K562 (cell line): ENCODE measurements around the gene MROH8. TPM values are rescaled to one million over a fixed set of nuclear protein-coding genes. Genes with fewer than 3 reads are reported as not detected.

Experiments used
- ATF4 ChIP-seq: fragments of 450-650 bp; formaldehyde crosslinking; IDR thresholded peaks from 2 replicates; pipeline ENCODE4 v1.4.0; 2022; ENCODE audit warnings: mild to moderate bottlenecking, moderate library complexity
- HDAC2 ChIP-seq: fragments of 450-650 bp; IDR thresholded peaks from 2 replicates; pipeline ENCODE4 v1.6.1; 2016; ENCODE audit warnings: mild to moderate bottlenecking
- HNRNPH1 ChIP-seq: fragments of 200-400 bp; formaldehyde crosslinking; optimal IDR thresholded peaks from 2 replicates; pipeline ENCODE3; 2017; ENCODE audit warnings: low read depth, mild to moderate bottlenecking, low read length, moderate library complexity
- JUN ChIP-seq, 2 experiments: sonication (generic) in 1 of 2; formaldehyde crosslinking in 1 of 2; IDR thresholded peaks; 2 replicates each; pipeline versions ENCODE4 v1.6.1 to v1.8.0; 2012 to 2022; ENCODE audit warnings: borderline replicate concordance in 2 of 2, mild to moderate bottlenecking in 2 of 2, improper control_type of control experiment in 1 of 2, low read depth in 1 of 2, low read length in 1 of 2, missing genetic modification reagents in 1 of 2
- MAFG ChIP-seq: fragments of 450-650 bp; conservative IDR thresholded peaks from 2 replicates; pipeline ENCODE4 v1.6.1; 2016; ENCODE audit warnings: missing genetic modification characterization, missing compliant biosample characterization
- MTA1 ChIP-seq: fragments of 450-650 bp; IDR thresholded peaks from 2 replicates; pipeline ENCODE4 v1.6.1; 2017; ENCODE audit warnings: borderline replicate concordance
- POLR2B ChIP-seq: fragments of 450-650 bp; IDR thresholded peaks from 2 replicates; pipeline ENCODE4 v1.6.1; 2018; ENCODE audit warnings: low read depth; ENCODE audit not compliant: partially characterized antibody
- SRSF9 ChIP-seq: fragments of 200-400 bp; formaldehyde crosslinking; IDR thresholded peaks from 2 replicates; pipeline ENCODE4 v1.6.1; 2017; ENCODE audit warnings: low read depth, low read length, borderline replicate concordance
- ZNF407 ChIP-seq: fragments of 450-650 bp; IDR thresholded peaks from 2 replicates; pipeline ENCODE4 v1.6.1; 2016; ENCODE audit warnings: low read depth
- ZNF518B ChIP-seq: fragments of 250-450 bp; sonication (Bioruptor Pico); IDR thresholded peaks from 2 replicates; pipeline ENCODE4 v1.5.0; 2021; ENCODE audit warnings: mild to moderate bottlenecking, moderate library complexity
- polyA plus RNA-seq, 8 experiments: library from polyadenylated mRNA; depleted of rRNA in 4 of 8; stranded (reverse) in 5 of 8; unstranded in 3 of 8; fragments of >200 nt; fragmentation: Nextera tagmentation in 2 of 8; fragmentation: Illumina TruSeq in 1 of 8; extraction: Ambion mirVana in 2 of 8; extraction: Trizol in 1 of 8; gene quantifications; 2 replicates each; pipeline versions ENCODE4 v1.2.1 to v1.2.3, GENCODE V29; 2011 to 2014; ENCODE audit warnings: inconsistent platforms in 1 of 8, missing spikeins in 1 of 8
- total RNA-seq, 7 experiments: library from RNA; depleted of rRNA in 6 of 7; stranded (reverse); fragments of >200 nt in 6 of 7; fragmentation: Illumina TruSeq in 2 of 7; extraction: Trizol in 2 of 7; gene quantifications; 2 replicates each; pipeline versions ENCODE4 v1.2.1 to v1.2.3, GENCODE V29; 2011 to 2021; ENCODE audit warnings: low replicate concordance in 1 of 7

MROH8 gene
- total and polyA plus RNA-seq, 9 of the 15 experiments (the other 6 are each of a cell fraction or from before 2014, with no cell fraction given): 0.21 to 1.5 (median 0.78) TPM

GRCh38 chr20:37161830-37162549 lies 17.4 kb downstream of the MROH8 start (continued):
- TF ChIP-seq ZNF518B (CRISPR knock-in tag) (no peak), HDAC2 (no peak), MAFG (tag) (no peak), SRSF9 (no peak), HNRNPH1 (no peak), JUN (IDR thresholded peaks at IDR 0.05; ENCODE audit: borderline replicate concordance, low read depth, low read length) (no peak), JUN (CRISPR knock-in tag; IDR thresholded peaks at IDR 0.05; ENCODE audit: borderline replicate concordance) (no peak), MTA1 (no peak), ATF4 (CRISPR knock-in tag) (no peak), POLR2B (no peak), ZNF407 (no peak)
